ENCODE measurements around the gene KDM8. TPM values are rescaled to one million over a fixed set of nuclear protein-coding genes. Genes with fewer than 3 reads are reported as not detected.

KDM8 gene
- total RNA-seq, 1 experiment from 2014 or later = 10.9 TPM

DNA sequence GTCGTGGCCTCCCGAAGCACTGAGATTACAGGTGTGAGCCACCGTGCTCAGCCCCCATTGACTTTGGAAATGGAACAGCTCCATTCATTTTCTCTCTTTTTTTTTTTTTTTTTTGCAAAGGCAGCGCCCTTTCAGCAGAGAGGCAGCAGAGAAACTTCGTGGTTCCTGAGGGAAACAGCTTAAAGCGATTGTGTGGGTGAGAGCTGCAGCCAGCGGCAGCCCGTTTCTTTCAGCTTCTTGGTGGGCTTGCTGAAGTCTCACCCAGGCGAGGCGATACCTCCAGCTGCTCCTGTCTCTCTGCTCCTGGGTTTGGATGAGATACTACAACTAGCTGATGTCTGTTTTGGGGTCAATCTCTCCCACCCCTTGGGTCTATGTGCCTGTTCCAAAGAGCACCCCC is 7.7 kb downstream of the KDM8 start:
- CTCF ChIA-PET = interaction anchor here (0.6 to 0.7 kb wide), 4 partner anchors 15 to 55 kb away, joined by 3 to 8 read pairs (median 4); no protein-coding TSS in a partner anchor
- H3K27ac Mint-ChIP-seq = no peak overlapping the region
- POLR2A ChIA-PET = no interaction called here

DNA sequence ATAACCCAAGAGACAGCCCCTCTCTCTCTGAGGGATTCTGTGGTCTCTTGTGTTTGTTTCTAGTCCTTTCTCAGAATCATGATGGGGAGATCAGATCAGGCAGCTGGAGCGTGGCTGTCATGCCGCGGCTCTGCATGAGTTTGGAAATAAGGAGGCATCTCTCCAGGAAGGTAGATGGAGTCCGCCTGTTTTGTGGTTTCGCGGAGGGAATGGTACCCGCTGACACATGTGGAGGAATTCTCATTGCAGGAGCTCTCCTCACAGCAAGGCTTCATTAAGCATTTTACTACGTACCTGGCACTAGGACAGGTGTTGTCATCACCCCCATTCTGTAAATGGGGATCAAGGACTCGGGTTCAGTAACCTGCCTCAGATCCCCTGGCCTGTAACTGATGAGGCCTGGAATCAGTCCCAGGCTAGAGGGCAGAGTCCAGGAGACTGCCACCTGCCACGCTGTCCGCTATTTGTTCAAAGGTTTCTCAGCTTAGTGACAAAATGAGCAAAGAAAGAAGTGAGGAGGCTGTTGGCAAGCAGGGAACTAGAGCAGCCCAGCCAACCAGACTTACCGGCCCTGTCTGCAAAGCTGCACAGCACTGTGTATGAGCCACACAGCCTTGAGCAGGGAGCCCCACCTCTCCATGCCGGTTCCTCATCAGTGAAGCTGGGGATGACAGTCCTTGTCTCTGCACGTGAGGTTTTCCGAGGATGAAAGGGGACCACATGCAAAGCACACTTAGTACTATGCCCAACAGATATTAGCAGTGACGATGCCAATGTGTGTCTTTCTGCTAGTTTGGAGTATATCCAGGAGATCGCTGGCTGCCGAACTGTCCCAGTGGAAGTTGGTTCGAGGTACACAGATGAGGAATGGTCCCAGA is 11.0 kb downstream of the KDM8 start:
- 0 out of 2 replicates have a peak, but pooled peaks cover 2% of the 10 kb centered on the region for H3K4me1 Mint-ChIP-seq
- no peaks in the 10 kb centered on the region for H3K9me3 Mint-ChIP-seq
- peaks cover 14% of the 10 kb centered on the region for H3K36me3 Mint-ChIP-seq
- ChIA-PET CTCF (no interaction called here), POLR2A (no interaction called here)
- DNase-seq (ENCODE audit: low spot score) (no peak), ATAC-seq (no peak)
- no peak overlapping the region for H3K4me3 Mint-ChIP-seq
- no peak overlapping the region for H3K27ac Mint-ChIP-seq
- no peaks in the 10 kb centered on the region for H3K27me3 Mint-ChIP-seq (ENCODE audit: low read depth)
- TF ChIP-seq, protein P1, sequence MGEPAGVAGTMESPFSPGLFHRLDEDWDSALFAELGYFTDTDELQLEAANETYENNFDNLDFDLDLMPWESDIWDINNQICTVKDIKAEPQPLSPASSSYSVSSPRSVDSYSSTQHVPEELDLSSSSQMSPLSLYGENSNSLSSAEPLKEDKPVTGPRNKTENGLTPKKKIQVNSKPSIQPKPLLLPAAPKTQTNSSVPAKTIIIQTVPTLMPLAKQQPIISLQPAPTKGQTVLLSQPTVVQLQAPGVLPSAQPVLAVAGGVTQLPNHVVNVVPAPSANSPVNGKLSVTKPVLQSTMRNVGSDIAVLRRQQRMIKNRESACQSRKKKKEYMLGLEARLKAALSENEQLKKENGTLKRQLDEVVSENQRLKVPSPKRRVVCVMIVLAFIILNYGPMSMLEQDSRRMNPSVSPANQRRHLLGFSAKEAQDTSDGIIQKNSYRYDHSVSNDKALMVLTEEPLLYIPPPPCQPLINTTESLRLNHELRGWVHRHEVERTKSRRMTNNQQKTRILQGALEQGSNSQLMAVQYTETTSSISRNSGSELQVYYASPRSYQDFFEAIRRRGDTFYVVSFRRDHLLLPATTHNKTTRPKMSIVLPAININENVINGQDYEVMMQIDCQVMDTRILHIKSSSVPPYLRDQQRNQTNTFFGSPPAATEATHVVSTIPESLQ (CRISPR knock-in tag; IDR thresholded peaks at IDR 0.05) = no peak
- TF ChIP-seq ATF3 (CRISPR knock-in tag; conservative IDR thresholded peaks at IDR 0.05) = no peak
- TF ChIP-seq, protein P2, sequence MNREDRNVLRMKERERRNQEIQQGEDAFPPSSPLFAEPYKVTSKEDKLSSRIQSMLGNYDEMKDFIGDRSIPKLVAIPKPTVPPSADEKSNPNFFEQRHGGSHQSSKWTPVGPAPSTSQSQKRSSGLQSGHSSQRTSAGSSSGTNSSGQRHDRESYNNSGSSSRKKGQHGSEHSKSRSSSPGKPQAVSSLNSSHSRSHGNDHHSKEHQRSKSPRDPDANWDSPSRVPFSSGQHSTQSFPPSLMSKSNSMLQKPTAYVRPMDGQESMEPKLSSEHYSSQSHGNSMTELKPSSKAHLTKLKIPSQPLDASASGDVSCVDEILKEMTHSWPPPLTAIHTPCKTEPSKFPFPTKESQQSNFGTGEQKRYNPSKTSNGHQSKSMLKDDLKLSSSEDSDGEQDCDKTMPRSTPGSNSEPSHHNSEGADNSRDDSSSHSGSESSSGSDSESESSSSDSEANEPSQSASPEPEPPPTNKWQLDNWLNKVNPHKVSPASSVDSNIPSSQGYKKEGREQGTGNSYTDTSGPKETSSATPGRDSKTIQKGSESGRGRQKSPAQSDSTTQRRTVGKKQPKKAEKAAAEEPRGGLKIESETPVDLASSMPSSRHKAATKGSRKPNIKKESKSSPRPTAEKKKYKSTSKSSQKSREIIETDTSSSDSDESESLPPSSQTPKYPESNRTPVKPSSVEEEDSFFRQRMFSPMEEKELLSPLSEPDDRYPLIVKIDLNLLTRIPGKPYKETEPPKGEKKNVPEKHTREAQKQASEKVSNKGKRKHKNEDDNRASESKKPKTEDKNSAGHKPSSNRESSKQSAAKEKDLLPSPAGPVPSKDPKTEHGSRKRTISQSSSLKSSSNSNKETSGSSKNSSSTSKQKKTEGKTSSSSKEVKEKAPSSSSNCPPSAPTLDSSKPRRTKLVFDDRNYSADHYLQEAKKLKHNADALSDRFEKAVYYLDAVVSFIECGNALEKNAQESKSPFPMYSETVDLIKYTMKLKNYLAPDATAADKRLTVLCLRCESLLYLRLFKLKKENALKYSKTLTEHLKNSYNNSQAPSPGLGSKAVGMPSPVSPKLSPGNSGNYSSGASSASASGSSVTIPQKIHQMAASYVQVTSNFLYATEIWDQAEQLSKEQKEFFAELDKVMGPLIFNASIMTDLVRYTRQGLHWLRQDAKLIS (CRISPR knock-in tag; IDR thresholded peaks at IDR 0.05; ENCODE audit: borderline replicate concordance) = no peak
- TF ChIP-seq ETV6 (CRISPR knock-in tag; IDR thresholded peaks at IDR 0.05) = no peak
- TF ChIP-seq PRDM15 (CRISPR knock-in tag; IDR thresholded peaks at IDR 0.05) = no peak
- TF ChIP-seq FOXJ3 (CRISPR knock-in tag; IDR thresholded peaks at IDR 0.05; ENCODE audit: borderline replicate concordance) = no peak
- TF ChIP-seq, protein P3, sequence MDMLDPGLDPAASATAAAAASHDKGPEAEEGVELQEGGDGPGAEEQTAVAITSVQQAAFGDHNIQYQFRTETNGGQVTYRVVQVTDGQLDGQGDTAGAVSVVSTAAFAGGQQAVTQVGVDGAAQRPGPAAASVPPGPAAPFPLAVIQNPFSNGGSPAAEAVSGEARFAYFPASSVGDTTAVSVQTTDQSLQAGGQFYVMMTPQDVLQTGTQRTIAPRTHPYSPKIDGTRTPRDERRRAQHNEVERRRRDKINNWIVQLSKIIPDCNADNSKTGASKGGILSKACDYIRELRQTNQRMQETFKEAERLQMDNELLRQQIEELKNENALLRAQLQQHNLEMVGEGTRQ (CRISPR knock-in tag; IDR thresholded peaks at IDR 0.05) = no peak
- no peak for TF ChIP-seq CREM (CRISPR knock-in tag; IDR thresholded peaks at IDR 0.05)
- TF ChIP-seq PRRX2 (CRISPR knock-in tag; IDR thresholded peaks at IDR 0.05) = no peak
- TF ChIP-seq RELA (CRISPR knock-in tag; IDR thresholded peaks at IDR 0.05; ENCODE audit: borderline replicate concordance) = no peak
- TF ChIP-seq FOXK1 (CRISPR knock-in tag; IDR thresholded peaks at IDR 0.05) = no peak
- TF ChIP-seq ZBTB43 (CRISPR knock-in tag; IDR thresholded peaks at IDR 0.05) = no peak

More for the DNA sequence above, 7.7 kb downstream of the KDM8 start:
- ATAC-seq (no peak), DNase-seq (ENCODE audit: low spot score) (no peak)
- no peak for TF ChIP-seq SMAD4 (CRISPR knock-in tag; IDR thresholded peaks at IDR 0.05)
- TF ChIP-seq ZNF281 (CRISPR knock-in tag; IDR thresholded peaks at IDR 0.05) = no peak
- TF ChIP-seq ZNF138 (CRISPR knock-in tag; conservative IDR thresholded peaks at IDR 0.05) = no peak
- Mint-ChIP-seq H3K4me1 (no peaks in the 10 kb centered on the region), H3K36me3 (peaks cover 14% of the 10 kb centered on the region), H3K9me3 (no peaks in the 10 kb centered on the region), H3K4me3 (no peak overlapping the region), H3K27me3 (ENCODE audit: low read depth) (no peaks in the 10 kb centered on the region)
